ENCODE data around the gene PAPOLG. TPM values are rescaled to one million over a fixed set of nuclear protein-coding genes. Genes with fewer than 3 reads are reported as not detected.

The PAPOLG gene
- total and polyA plus RNA-seq, 2 of the 13 experiments (the other 11 are each of a cell fraction or from before 2014, with no cell fraction given) = 10.1 to 10.4 TPM

- Histone ChIP-seq H3K36me3 (replicated peaks in 1 of 2; ENCODE audit: control insufficient read depth in 1 of 2, insufficient read depth in 2 of 2, low read length in 2 of 2) (no peaks in the 10 kb centered on the region), H3K4me3 (replicated peaks in 1 of 3; ENCODE audit: insufficient read depth in 1 of 3, low read depth in 2 of 3, low read length in 3 of 3) (no peak overlapping the region), H4K20me1 (ENCODE audit: insufficient read depth, low read length) (no peaks in the 10 kb centered on the region), H3K4me1 (ENCODE audit: insufficient read depth, low read length) (no peaks in the 10 kb centered on the region), H3K27ac (ENCODE audit: extremely low read length, insufficient read depth, low read length) (no peak overlapping the region), H3K9me3 (ENCODE audit: low read length) (no peaks in the 10 kb centered on the region), H2AFZ (ENCODE audit: low read length) (no peak overlapping the region), H3K27me3 (ENCODE audit: control insufficient read depth in 1 of 2, insufficient read depth in 2 of 2, low read length in 2 of 2) (peaks cover 2 to 46% of the 10 kb centered on the region in 2 experiments; a peak in 4 of 5 replicates), H3K9ac (ENCODE audit: insufficient read depth, low read depth, low read length) (no peak overlapping the region), H3K4me2 (ENCODE audit: low read depth, low read length) (no peak overlapping the region), H3K79me2 (ENCODE audit: insufficient read depth, low read length) (no peaks in the 10 kb centered on the region)
- ATAC-seq = no peak
- no TSS peak for BruUV-seq (replicated peaks)
- DNase-seq (ENCODE audit: low spot score) = no peak
- FAIRE-seq = no peak
- CTCF ChIA-PET (ENCODE audit: low intra/inter-chr PET ratio, low total read pairs) = no interaction called here
- no peak for TF ChIP-seq ZGPAT (CRISPR knock-in tag; IDR thresholded peaks at IDR 0.05)
- TF ChIP-seq NR0B2 (CRISPR knock-in tag; IDR thresholded peaks at IDR 0.05) = no peak
- TF ChIP-seq ZNF460 (CRISPR knock-in tag; IDR thresholded peaks at IDR 0.05; ENCODE audit: borderline replicate concordance) = no peak
- TF ChIP-seq CEBPB (IDR thresholded peaks at IDR 0.05; ENCODE audit: borderline replicate concordance, low read depth, low read length) = 0 out of 2 replicates have a peak, but pooled peaks have one; percentile 15
- WGBS (ENCODE audit: low lambda C conversion rate) = 3% methylated on average over 3 of the region's 3 CpGs
- intact Hi-C loops (cut with micrococcal nuclease; ENCODE audit: unreplicated experiment) (no loop called here), in situ Hi-C loops (cut with HindIII; ENCODE audit: extremely low pct_ligation_motif_present, low pct_unique_long_range_greater_than_20kb) (no loop called here)
- POLR2A ChIA-PET = no interaction called here
These were observed 80.4 kb downstream of the PAPOLG start for GRCh38 chr2:60836491-60836890.

- Histone ChIP-seq H2AFZ (ENCODE audit: low read length) (no peak overlapping the region), H3K4me2 (ENCODE audit: low read depth, low read length) (no peak overlapping the region), H3K9ac (ENCODE audit: insufficient read depth, low read depth, low read length) (no peak overlapping the region), H3K27ac (ENCODE audit: extremely low read length, insufficient read depth, low read length) (no peak overlapping the region), H3K79me2 (ENCODE audit: insufficient read depth, low read length) (no peaks in the 10 kb centered on the region), H3K36me3 (replicated peaks in 1 of 2; ENCODE audit: control insufficient read depth in 1 of 2, insufficient read depth in 2 of 2, low read length in 2 of 2) (no peaks in the 10 kb centered on the region), H3K9me3 (ENCODE audit: low read length) (no peaks in the 10 kb centered on the region), H3K4me1 (ENCODE audit: insufficient read depth, low read length) (no peaks in the 10 kb centered on the region), H3K27me3 (ENCODE audit: control insufficient read depth in 1 of 2, insufficient read depth in 2 of 2, low read length in 2 of 2) (peaks cover 2 to 46% of the 10 kb centered on the region in 2 experiments; a peak in 4 of 5 replicates), H4K20me1 (ENCODE audit: insufficient read depth, low read length) (no peaks in the 10 kb centered on the region), H3K4me3 (replicated peaks in 1 of 3; ENCODE audit: insufficient read depth in 1 of 3, low read depth in 2 of 3, low read length in 3 of 3) (no peak overlapping the region)
- ChIA-PET POLR2A (no interaction called here), CTCF (ENCODE audit: low intra/inter-chr PET ratio, low total read pairs) (no interaction called here)
- in situ Hi-C loops (cut with HindIII; ENCODE audit: extremely low pct_ligation_motif_present, low pct_unique_long_range_greater_than_20kb) (no loop called here), intact Hi-C loops (cut with micrococcal nuclease; ENCODE audit: unreplicated experiment) (no loop called here)
- DNase-seq (ENCODE audit: low spot score) = no peak
- no peak for FAIRE-seq
- no peak for ATAC-seq
- 0% methylated on average over 1 of the region's 1 CpG for WGBS (ENCODE audit: low lambda C conversion rate)
- no TSS peak for BruUV-seq (replicated peaks)
- no peak for TF ChIP-seq SMAD3 (CRISPR knock-in tag; IDR thresholded peaks at IDR 0.05)
- TF ChIP-seq ZSCAN25 (CRISPR knock-in tag; IDR thresholded peaks at IDR 0.05) = no peak
- no peak for TF ChIP-seq RXRB (CRISPR knock-in tag; IDR thresholded peaks at IDR 0.05; ENCODE audit: borderline replicate concordance)
- no peak for TF ChIP-seq MTF1 (CRISPR knock-in tag; IDR thresholded peaks at IDR 0.05)
- no peak for TF ChIP-seq ATF4 (CRISPR knock-in tag; IDR thresholded peaks at IDR 0.05)
- no peak for TF ChIP-seq ZNF414 (CRISPR knock-in tag; IDR thresholded peaks at IDR 0.05)
- no peak for TF ChIP-seq HNRNPK (IDR thresholded peaks at IDR 0.05; ENCODE audit: low read depth, low read length, poor library complexity, severe bottlenecking)
These were observed 81.1 kb downstream of the PAPOLG start for GRCh38 chr2:60837123-60837522.

Measured in HepG2 (cell line).